OCI-LY3 (cell line): Measurements from ENCODE around the gene CTCFL.

Experiments
- CTCF ChIP-seq: fragments of 200-600, 300-600 bp; sonication (generic); IDR thresholded peaks from 2 replicates; pipeline ENCODE4 v1.5.1; 2014; ENCODE audit warnings: antibody characterized with exemption, low read length, low read depth
- EZH2phosphoT487 ChIP-seq: fragments of 200-600 bp; shearing (Covaris generic); IDR thresholded peaks from 2 replicates; pipeline ENCODE4 v1.6.1; 2018; ENCODE audit warnings: antibody characterized with exemption, mixed run types, low read depth

GRCh38 chr20:57571782-57572416 lies 47.0 kb upstream of the CTCFL start:
- no peak for TF ChIP-seq CTCF
- TF ChIP-seq EZH2phosphoT487: no peak
